ENCODE measurements around the gene PSD4. TPM values are rescaled to one million over a fixed set of nuclear protein-coding genes. Genes with fewer than 3 reads are reported as not detected.
A peak's percentile ranks its signal among the peaks of the same experiment; 100 is the strongest.

Gene PSD4
- total and polyA plus RNA-seq, 2 of the 4 experiments (the other 2 are of a cell fraction) = 0.36 to 0.70 TPM

DNA sequence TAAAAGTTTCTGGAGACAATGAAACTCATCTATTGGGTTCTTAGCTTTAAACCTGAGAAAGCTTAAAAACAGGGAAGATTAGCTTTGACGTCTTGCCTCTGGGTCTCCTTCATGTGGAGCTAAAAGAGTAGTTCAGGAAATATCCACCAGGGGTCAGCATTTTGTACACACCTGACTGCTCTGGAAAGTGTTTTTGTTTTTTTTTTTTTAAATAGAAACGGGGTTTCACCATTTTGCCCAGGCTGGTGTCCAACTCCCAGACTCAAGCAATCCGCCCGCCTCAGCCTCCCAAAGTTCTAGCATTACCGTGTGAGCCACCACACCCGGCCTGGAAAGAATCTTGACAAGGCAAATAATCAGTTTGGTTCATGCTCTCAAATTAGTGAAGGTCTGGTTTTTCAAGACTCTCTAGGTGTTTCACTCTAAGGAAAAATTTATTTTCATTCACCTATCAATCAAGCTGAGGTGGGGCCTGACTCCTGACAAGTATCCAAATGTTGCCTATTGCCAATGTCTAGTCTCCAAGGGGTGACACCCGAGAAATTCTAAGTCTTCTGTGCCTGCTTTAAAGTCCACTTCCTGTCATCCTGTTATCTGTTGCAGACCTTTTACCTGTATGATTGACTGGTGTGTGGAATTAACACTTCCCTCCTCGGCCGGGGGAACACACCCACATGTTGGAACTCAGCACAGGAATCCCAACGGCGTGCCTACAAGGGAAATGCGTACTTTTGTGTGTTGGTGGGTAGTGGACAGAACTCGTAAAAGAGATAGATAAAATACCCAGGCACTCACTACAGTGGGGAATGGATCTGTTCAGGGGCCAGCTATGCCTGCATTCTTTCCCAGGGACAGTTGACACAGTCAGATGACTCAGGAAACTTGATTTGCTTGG is 35.1 kb upstream of the PSD4 start:
- DNase-seq (peak; percentile 66), ATAC-seq (ENCODE audit: low read depth) (peak; percentile 75)
- Histone ChIP-seq H3K27ac (ENCODE audit: insufficient read depth, low read length) (no peak overlapping the region), H4K5ac (ENCODE audit: low read depth, low read length) (no peak overlapping the region), H2BK15ac (ENCODE audit: low read depth, low read length) (no peak overlapping the region), H2AFZ (replicated peaks; ENCODE audit: low read length, poor library complexity) (no peak overlapping the region), H4K20me1 (ENCODE audit: insufficient read depth, low read length) (no peaks in the 10 kb centered on the region), H2BK5ac (ENCODE audit: low read depth, low read length, poor library complexity, severe bottlenecking) (no peak overlapping the region), H3K4me2 (ENCODE audit: low read depth, low read length) (no peak overlapping the region), H3K36me3 (ENCODE audit: control insufficient read depth, insufficient read depth, low read length) (no peaks in the 10 kb centered on the region), H3K56ac (ENCODE audit: extremely low read depth, insufficient read depth, low read length) (no peak overlapping the region), H3K27me3 (ENCODE audit: control insufficient read depth, insufficient read depth, low read length) (peaks cover 14% of the 10 kb centered on the region), H2AK5ac (ENCODE audit: low read depth, low read length) (no peak overlapping the region), H3K79me1 (ENCODE audit: low read depth in 1 of 2, low read length in 2 of 2) (no peaks in the 10 kb centered on the region), H2BK20ac (ENCODE audit: low read depth, low read length) (no peak overlapping the region), H3K4me3 (ENCODE audit: insufficient read depth, low read depth, low read length) (no peak overlapping the region), H4K8ac (ENCODE audit: low read depth in 2 of 2, low read length in 2 of 2) (no peak overlapping the region), H2AK9ac (replicated peaks; ENCODE audit: low read depth, low read length, poor library complexity) (no peak overlapping the region), H3K4me1 (ENCODE audit: control insufficient read depth, insufficient read depth, low read length) (no peaks in the 10 kb centered on the region), H3K18ac (ENCODE audit: low read depth, low read length) (no peak overlapping the region), H3K9ac (ENCODE audit: low read depth, low read length) (no peak overlapping the region), H3K9me1 (ENCODE audit: insufficient read depth, low read length) (no peaks in the 10 kb centered on the region), H3K14ac (replicated peaks; ENCODE audit: low read depth, low read length) (no peak overlapping the region), H3K4ac (ENCODE audit: low read depth, low read length) (no peak overlapping the region), H2BK120ac (ENCODE audit: low read depth, low read length) (no peak overlapping the region), H3K9me3 (ENCODE audit: control insufficient read depth, insufficient read depth, low read length) (no peaks in the 10 kb centered on the region), H3K23ac (ENCODE audit: low read depth, low read length) (no peak overlapping the region), H4K91ac (ENCODE audit: insufficient read depth, low read depth, low read length) (no peak overlapping the region)
- no CpG with 5 or more reads among the region's 13 CpGs for WGBS, 2 experiments (ENCODE audit: extremely low coverage in 2 of 2, insufficient read length in 1 of 2)
- CTCF ChIA-PET = interaction anchor here (0.6 to 2.6 kb wide), 11 partner anchors 9 to 251 kb away, joined by 3 to 24 read pairs (median 5); no protein-coding TSS in a partner anchor
- POLR2A ChIA-PET (ENCODE audit: unreplicated experiment) = no interaction called here
- in situ Hi-C loops (cut with MboI; ENCODE audit: low sequenced_read_pairs) = loop anchor here (5.0 kb wide), 1 partner anchor 234 kb away; no protein-coding TSS in a partner anchor
- intact Hi-C loops (cut with micrococcal nuclease) = loop anchor here (1.0 kb wide), 4 partner anchors 61 to 252 kb away; no protein-coding TSS in a partner anchor
- no TSS peak for BruUV-seq (replicated peaks)
- dilution Hi-C loops (cut with HindIII; ENCODE audit: low sequenced_read_pairs, unreplicated experiment) = no loop called here
- TF ChIP-seq CEBPB (IDR thresholded peaks at IDR 0.05; ENCODE audit: low read depth, low read length) (no peak), RAD21 (IDR thresholded peaks at IDR 0.05; ENCODE audit: low read length) (peak; percentile 59), SMC3 (IDR thresholded peaks at IDR 0.05; ENCODE audit: low read depth, low read length) (peak; percentile 72), MAFK (IDR thresholded peaks at IDR 0.05; ENCODE audit: low read depth, low read length) (no peak), RFX5 (IDR thresholded peaks at IDR 0.05; ENCODE audit: low read depth, low read length) (no peak), BHLHE40 (IDR thresholded peaks at IDR 0.05; ENCODE audit: low read depth, low read length) (no peak), CHD1 (IDR thresholded peaks at IDR 0.05; ENCODE audit: low read depth, low read length) (no peak), FOS (IDR thresholded peaks at IDR 0.05; ENCODE audit: low read depth, low read length) (no peak), NFE2L2 (IDR thresholded peaks at IDR 0.05; ENCODE audit: low read depth, low read length) (no peak), POLR2A (IDR thresholded peaks at IDR 0.05; ENCODE audit: low read depth, low read length) (no peak), MAZ (IDR thresholded peaks at IDR 0.05; ENCODE audit: borderline replicate concordance, low read depth, low read length) (no peak), RCOR1 (IDR thresholded peaks at IDR 0.05; ENCODE audit: insufficient replicate concordance, low read length) (no peak), MXI1 (IDR thresholded peaks at IDR 0.05; ENCODE audit: borderline replicate concordance, low read depth, low read length) (no peak)
- TF ChIP-seq, protein P1, sequence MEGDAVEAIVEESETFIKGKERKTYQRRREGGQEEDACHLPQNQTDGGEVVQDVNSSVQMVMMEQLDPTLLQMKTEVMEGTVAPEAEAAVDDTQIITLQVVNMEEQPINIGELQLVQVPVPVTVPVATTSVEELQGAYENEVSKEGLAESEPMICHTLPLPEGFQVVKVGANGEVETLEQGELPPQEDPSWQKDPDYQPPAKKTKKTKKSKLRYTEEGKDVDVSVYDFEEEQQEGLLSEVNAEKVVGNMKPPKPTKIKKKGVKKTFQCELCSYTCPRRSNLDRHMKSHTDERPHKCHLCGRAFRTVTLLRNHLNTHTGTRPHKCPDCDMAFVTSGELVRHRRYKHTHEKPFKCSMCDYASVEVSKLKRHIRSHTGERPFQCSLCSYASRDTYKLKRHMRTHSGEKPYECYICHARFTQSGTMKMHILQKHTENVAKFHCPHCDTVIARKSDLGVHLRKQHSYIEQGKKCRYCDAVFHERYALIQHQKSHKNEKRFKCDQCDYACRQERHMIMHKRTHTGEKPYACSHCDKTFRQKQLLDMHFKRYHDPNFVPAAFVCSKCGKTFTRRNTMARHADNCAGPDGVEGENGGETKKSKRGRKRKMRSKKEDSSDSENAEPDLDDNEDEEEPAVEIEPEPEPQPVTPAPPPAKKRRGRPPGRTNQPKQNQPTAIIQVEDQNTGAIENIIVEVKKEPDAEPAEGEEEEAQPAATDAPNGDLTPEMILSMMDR (conservative IDR thresholded peaks at IDR 0.05; ENCODE audit: low read depth, low read length) = peak; percentile 77
- TF ChIP-seq, protein P2, sequence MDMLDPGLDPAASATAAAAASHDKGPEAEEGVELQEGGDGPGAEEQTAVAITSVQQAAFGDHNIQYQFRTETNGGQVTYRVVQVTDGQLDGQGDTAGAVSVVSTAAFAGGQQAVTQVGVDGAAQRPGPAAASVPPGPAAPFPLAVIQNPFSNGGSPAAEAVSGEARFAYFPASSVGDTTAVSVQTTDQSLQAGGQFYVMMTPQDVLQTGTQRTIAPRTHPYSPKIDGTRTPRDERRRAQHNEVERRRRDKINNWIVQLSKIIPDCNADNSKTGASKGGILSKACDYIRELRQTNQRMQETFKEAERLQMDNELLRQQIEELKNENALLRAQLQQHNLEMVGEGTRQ (IDR thresholded peaks at IDR 0.05; ENCODE audit: low read depth, low read length) = no peak
